ENCODE results near the gene DNAJB6.

The DNAJB6 gene

GRCh38 chr7:157406971-157407370 is 70.2 kb downstream of the DNAJB6 start:
- in situ Hi-C loops (cut with HindIII; ENCODE audit: low sequenced_read_pairs) = no loop called here

GRCh38 chr7:157407512-157408257 is 70.9 kb downstream of the DNAJB6 start:
- no peak overlapping the region for H3K4me3 ChIP-seq (ENCODE audit: low read depth, low read length)
- TF ChIP-seq CTCF (IDR thresholded peaks at IDR 0.05; ENCODE audit: low read depth, low read length, missing control alignments) = no peak
- in situ Hi-C loops (cut with HindIII; ENCODE audit: low sequenced_read_pairs) = no loop called here
- no peak for DNase-seq (ENCODE audit: low read depth)

More at GRCh38 chr7:157406971-157407370, 70.2 kb downstream of the DNAJB6 start:
- H3K4me3 ChIP-seq (ENCODE audit: low read depth, low read length) = no peak overlapping the region
- DNase-seq (ENCODE audit: low read depth) = no peak
- TF ChIP-seq CTCF (IDR thresholded peaks at IDR 0.05; ENCODE audit: low read depth, low read length, missing control alignments) = no peak

GRCh38 chr7:157408258-157409101 is 71.7 kb downstream of the DNAJB6 start:
- in situ Hi-C loops (cut with HindIII; ENCODE audit: low sequenced_read_pairs) = no loop called here
- DNase-seq (ENCODE audit: low read depth) = no peak
- no peak overlapping the region for H3K4me3 ChIP-seq (ENCODE audit: low read depth, low read length)
- no peak for TF ChIP-seq CTCF (IDR thresholded peaks at IDR 0.05; ENCODE audit: low read depth, low read length, missing control alignments)

- DNase-seq (ENCODE audit: low read depth) = no peak
- TF ChIP-seq CTCF (IDR thresholded peaks at IDR 0.05; ENCODE audit: low read depth, low read length, missing control alignments) = no peak
- in situ Hi-C loops (cut with HindIII; ENCODE audit: low sequenced_read_pairs) = no loop called here
- H3K4me3 ChIP-seq (ENCODE audit: low read depth, low read length) = no peak overlapping the region
Measured at GRCh38 chr7:157409149-157409752, 72.4 kb downstream of the DNAJB6 start.

- TF ChIP-seq CTCF (IDR thresholded peaks at IDR 0.05; ENCODE audit: low read depth, low read length, missing control alignments) = no peak
- in situ Hi-C loops (cut with HindIII; ENCODE audit: low sequenced_read_pairs) = no loop called here
- no peak for DNase-seq (ENCODE audit: low read depth)
- no peak overlapping the region for H3K4me3 ChIP-seq (ENCODE audit: low read depth, low read length)
Measured at GRCh38 chr7:157409753-157410727, 73.2 kb downstream of the DNAJB6 start.
